ENCODE results near the gene ZFPL1.

Gene ZFPL1

DNA sequence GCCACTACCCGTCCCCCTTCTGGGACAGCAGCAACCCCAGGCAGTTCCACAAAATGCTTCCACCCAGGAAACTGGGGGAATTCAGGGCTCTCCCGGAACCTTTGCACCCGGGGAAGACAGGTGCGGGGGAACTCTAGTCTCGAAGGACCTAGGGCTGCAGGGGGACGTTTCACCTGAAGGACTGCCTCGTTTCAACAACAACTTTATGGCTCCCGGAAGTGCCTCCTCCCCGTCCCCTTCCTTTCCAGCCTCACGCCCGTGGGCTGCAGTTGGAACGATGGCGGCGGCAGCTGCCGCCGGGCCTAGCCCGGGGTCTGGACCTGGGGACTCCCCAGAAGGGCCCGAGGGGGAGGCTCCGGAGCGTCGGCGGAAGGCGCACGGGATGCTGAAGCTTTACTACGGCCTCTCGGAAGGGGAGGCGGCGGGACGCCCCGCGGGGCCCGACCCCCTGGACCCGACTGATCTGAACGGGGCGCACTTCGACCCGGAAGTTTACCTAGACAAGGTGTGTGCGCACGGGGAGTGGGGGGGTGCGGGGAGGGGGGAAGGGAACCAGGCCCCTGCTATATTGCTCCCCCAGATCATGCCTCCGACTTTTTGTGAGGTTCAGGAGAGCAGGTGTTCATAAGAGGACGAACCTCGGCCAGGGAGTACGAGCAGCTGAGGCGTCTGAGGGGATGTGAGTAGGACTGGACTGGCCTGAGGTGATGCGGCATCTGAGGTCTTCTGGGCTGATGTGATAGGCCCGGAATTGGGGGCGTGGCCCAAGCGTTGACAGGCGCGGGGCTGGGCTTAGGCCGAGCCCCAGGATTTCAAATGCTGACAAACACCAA is 12.2 kb downstream of the ZFPL1 start, which contains the start of gene VPS51:
TSS of gene VPS51 (plus strand) at position 241 of the 833 bp plus-strand sequence. CDS start at position 278, 37 bp downstream.
- peak; percentile 95 for DNase-seq (ENCODE audit: low spot score)

DNA sequence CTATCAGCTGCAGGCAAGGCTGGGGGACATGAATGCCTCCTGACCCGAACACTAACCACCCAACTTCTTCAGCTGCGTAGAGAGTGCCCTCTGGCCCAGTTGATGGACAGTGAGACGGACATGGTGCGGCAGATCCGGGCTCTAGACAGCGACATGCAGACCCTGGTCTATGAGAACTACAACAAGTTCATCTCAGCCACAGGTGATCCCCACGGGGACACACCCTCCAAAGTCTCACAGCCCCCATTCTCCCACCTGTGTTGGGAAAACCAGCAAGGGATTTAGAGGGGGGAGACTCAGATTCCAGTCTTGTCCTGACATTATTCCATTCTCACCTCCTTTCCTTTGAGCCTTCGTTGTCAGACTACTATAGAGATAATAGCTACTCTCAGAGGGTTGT is 12.9 kb downstream of the ZFPL1 start:
- no peak for DNase-seq (ENCODE audit: low spot score)

DNA sequence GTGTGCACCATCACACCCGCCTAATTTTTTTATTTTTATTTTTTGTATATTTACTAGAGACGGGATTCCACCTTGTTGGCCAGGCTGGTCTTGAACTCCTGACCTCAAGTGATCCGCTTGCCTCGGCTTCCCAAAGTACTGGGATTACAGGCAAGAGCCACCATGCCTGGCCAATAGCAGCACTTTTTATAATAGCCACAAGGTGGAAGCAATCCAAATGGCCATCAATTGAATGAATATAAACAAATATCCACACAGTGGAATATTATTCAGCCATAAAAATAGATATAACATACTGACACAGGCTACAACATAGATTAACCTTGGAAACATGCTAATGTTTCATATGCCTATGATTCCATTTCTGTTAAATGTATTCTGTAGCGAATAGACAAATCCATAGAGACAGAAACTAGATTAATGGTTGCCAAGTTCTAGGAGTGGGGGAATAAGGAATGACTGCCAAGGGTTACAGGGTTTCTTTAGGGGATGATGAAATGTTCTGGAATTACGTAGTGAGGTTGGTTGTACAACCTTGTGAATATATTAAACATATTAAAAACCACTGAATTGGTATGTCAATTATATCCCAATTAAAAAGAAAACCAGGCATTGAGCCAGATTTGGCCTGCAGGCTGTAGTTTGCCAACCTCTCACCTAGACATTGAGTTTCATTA is 16.8 kb downstream of the ZFPL1 start:
- no peak for DNase-seq (ENCODE audit: low spot score)

GRCh38 chr11:65102142-65103095 is 18.4 kb downstream of the ZFPL1 start:
- no peak for DNase-seq (ENCODE audit: low spot score)

GRCh38 chr11:65103476-65103875 is 19.5 kb downstream of the ZFPL1 start:
- DNase-seq (ENCODE audit: low spot score) = no peak

GRCh38 chr11:65104628-65105027 is 20.6 kb downstream of the ZFPL1 start:
- DNase-seq (ENCODE audit: low spot score) = no peak

GRCh38 chr11:65107078-65107477 is 23.1 kb downstream of the ZFPL1 start:
- no peak for DNase-seq (ENCODE audit: low spot score)

DNA sequence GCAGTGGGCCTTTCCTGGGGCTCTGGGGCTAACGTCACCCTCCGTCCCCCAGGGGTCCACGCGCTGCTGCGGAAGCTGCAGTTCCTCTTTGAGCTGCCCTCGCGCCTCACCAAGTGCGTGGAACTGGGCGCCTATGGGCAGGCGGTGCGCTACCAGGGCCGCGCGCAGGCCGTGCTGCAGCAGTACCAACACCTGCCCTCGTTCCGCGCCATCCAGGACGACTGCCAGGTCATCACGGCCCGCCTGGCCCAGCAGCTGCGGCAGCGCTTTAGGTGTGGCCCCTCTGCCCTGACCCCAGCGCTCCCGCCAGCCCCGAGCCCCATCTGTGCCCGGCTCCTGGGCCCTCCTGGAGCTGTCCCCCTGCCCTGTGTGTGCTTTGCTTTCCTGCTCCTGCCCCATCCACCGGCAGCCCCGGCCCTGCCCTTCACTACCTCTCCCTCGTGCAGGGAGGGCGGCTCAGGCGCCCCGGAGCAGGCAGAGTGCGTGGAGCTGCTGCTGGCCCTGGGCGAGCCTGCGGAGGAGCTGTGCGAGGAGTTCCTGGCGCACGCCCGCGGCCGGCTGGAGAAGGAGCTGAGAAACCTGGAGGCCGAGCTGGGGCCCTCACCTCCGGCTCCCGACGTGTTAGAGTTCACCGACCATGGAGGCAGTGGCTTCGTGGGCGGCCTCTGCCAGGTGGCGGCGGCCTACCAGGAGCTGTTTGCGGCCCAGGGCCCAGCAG is 23.9 kb downstream of the ZFPL1 start:
- DNase-seq (ENCODE audit: low spot score) = no peak

DNA sequence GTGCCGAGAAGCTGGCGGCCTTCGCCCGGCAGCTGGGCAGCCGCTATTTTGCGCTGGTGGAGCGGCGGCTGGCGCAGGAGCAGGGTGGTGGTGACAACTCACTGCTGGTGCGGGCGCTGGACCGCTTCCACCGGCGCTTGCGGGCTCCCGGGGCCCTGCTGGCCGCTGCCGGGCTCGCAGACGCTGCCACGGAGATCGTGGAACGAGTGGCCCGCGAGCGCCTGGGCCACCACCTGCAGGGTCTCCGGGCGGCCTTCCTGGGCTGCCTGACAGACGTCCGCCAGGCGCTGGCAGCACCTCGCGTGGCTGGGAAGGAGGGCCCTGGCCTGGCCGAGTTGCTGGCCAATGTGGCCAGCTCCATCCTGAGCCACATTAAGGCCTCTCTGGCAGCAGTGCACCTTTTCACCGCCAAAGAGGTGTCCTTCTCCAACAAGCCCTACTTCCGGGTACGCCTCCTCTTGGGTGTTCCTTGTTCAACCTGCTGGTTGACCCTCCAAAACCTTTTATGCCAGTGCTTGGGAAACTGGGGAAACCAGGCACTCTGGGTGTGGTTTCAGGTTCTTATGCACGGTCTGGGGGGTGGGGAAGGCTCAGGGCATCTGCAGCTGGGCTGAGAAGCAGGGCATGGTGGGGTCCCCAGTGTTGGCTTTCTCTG is 24.6 kb downstream of the ZFPL1 start:
- DNase-seq (ENCODE audit: low spot score) = no peak

DNA sequence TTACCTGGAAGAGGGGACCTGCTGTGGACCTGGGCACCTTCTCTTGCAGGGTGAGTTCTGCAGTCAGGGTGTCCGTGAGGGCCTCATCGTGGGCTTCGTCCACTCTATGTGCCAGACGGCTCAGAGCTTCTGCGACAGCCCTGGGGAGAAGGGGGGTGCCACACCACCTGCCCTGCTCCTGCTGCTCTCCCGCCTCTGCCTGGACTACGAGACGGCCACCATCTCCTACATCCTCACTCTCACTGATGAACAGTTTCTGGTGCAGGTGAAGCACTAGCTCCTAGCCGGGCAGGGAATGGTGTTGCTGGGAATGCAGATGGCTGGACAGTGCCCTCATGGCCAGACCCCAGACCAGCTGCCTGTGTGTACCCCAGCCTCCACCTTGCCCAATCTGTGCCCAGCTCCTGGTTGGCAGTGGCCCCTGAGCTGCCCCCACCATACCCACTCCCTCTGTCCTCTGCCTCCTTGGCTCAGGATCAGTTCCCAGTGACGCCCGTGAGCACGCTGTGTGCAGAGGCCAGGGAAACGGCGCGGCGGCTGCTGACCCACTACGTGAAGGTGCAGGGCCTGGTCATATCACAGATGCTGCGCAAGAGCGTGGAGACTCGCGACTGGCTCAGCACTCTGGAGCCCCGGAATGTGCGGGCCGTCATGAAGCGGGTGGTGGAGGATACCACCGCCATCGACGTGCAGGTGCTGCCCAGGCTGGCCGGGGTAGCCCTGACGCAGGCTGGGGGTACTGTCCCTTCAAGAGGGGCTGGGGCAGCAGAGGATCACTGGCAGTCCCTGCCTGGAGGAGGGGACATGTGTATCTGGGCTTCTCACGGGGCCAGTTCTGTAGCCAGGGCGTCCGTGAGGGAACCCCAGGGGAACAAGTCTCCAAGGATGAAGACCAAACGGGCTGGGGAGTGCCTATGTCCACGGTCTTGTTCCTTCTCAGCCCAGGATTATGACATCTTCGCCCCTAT is 25.5 kb downstream of the ZFPL1 start:
- no peak for DNase-seq (ENCODE audit: low spot score)

DNA sequence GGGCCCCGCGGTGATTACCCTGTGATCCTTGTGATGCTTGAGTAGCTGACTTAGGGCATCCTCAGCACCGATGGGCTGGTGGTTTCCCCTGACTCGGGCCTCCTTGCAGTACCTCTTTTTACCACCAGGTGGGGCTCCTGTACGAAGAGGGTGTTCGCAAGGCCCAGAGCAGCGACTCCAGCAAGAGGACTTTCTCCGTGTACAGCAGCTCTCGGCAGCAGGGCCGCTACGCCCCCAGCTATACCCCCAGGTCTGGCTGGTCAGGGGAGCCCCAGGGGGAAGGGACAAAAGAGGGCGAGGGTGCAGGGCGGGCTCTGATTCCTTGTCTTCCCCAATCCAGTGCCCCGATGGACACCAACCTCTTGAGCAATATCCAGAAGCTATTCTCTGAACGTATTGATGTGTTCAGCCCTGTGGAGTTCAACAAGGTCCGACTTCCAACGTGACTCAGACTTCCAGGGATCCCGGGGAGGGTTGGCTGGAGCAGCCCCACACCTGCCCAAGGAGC is 26.4 kb downstream of the ZFPL1 start:
- DNase-seq (ENCODE audit: low spot score) = peak; percentile 90

DNA sequence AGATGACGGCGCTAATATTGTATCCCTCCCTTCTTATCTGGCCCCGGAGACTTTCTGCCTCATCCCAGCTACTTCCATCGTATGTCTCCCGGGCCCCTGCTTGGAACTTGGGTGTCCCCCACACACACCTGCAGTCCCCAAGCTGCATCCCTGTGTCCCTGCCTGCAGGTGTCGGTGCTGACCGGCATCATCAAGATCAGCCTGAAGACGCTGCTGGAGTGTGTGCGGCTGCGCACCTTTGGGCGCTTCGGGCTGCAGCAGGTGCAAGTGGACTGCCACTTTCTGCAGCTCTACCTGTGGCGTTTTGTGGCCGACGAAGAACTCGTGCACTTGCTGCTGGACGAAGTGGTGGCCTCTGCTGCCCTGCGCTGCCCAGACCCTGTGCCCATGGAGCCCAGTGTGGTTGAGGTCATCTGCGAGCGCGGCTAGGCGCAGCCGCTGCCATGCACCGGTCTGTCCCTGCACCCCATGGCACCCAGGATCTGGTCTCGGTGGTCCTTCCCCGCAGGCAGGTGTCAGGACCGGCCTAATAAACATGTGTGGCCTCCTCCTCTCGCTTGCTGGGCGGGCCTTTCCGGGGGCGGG is 27.2 kb downstream of the ZFPL1 start:
- no peak for DNase-seq (ENCODE audit: low spot score)

GRCh38 chr11:65111744-65112545 is 27.9 kb downstream of the ZFPL1 start, which contains the start of gene TM7SF2:
Gene TM7SF2 (plus strand): TSS chr11:65111872. CDS start chr11:65112016, 144 bp downstream.
- DNase-seq (ENCODE audit: low spot score) = peak; percentile 98

- DNase-seq (ENCODE audit: low spot score) = peak; percentile 82
Observed at GRCh38 chr11:65112546-65113360, 28.7 kb downstream of the ZFPL1 start.

GRCh38 chr11:65113361-65113756 is 29.3 kb downstream of the ZFPL1 start:
- DNase-seq (ENCODE audit: low spot score) = no peak

- DNase-seq (ENCODE audit: low spot score) = no peak
Observed at GRCh38 chr11:65113839-65114238, 29.8 kb downstream of the ZFPL1 start.

GRCh38 chr11:65114538-65115171 is 30.6 kb downstream of the ZFPL1 start:
- DNase-seq (ENCODE audit: low spot score) = no peak

Measured in GM03348 (cell line).